ENCODE measurements around the gene ADAMTS10.
"Not testable (repeated sequence)": the region's sequence is repeated elsewhere in the genome, so short reads cannot be mapped to it uniquely, and the experiment has no call there.

ADAMTS10 gene

DNA sequence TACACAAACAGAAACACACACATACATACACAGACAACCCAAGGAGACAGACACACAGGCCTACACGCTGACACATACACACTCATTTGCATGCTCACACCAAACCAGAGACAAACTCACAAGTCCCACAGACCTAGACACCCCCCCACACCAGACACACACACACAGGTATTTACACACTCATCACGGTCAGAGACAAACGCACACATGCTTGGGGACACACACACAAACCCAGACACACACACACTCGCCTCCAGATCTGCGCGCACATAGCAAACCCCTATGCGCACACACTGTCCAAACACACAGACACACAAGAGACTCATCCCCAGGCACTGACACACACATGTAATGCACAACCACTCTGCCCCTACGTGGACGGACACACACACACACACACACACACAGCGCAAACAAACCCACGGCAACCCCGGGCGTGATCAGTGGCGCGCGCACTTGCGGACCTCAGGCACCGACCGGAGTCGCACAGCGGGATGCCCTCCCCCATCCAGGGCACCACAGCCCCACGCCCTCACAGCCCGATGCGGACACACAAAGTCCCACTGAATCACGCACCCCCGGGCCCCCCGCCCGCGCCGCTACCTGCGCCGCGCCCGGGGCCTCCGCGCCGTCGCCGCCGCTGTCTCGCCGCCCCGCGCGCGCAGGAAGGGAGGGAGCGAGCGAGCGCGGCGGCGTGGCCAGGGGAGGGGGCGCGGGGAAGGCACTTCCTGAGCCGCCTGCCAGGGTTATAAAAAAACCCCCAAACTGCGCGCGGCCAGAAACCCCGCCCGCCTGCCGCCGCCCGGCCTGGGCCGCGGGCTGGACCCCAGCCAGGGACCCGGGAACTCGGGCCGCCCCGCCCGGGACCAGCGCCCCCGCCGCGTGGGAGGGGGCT lies at the start of gene ADAMTS10:
ADAMTS10 (minus strand) TSS at position 675 of the 895 bp plus-strand sequence. CDS start 5,005 bp downstream, outside the sequence.
- in situ Hi-C loops (cut with MboI; ENCODE audit: low sequenced_read_pairs) = no loop called here

DNA sequence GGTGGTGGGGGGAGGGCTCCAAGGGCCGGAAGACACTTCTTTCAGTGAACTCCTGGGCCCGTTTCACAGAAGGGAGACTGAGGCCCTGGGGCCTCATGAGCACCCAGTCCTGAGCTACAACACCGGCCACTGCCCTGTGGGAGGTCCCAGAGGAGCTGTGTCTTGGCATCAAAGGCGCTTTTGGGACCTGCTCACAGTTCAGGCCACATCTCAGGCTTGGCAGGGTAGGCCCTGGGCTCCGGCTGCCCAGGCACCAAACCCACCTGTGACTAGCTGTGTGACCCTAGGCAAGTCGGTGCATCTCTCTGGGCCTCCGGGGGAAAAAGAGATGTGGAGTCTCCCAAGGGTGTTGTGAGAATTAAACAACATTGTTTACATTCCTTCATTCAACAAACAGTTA lies 49.4 kb upstream of the ADAMTS10 start:
- in situ Hi-C loops (cut with MboI; ENCODE audit: low sequenced_read_pairs) = no loop called here

GRCh38 chr19:8657869-8658268 lies 47.4 kb upstream of the ADAMTS10 start:
- in situ Hi-C loops (cut with MboI; ENCODE audit: low sequenced_read_pairs) = no loop called here

GRCh38 chr19:8655340-8655709 lies 44.8 kb upstream of the ADAMTS10 start:
- in situ Hi-C loops (cut with MboI; ENCODE audit: low sequenced_read_pairs) = no loop called here

DNA sequence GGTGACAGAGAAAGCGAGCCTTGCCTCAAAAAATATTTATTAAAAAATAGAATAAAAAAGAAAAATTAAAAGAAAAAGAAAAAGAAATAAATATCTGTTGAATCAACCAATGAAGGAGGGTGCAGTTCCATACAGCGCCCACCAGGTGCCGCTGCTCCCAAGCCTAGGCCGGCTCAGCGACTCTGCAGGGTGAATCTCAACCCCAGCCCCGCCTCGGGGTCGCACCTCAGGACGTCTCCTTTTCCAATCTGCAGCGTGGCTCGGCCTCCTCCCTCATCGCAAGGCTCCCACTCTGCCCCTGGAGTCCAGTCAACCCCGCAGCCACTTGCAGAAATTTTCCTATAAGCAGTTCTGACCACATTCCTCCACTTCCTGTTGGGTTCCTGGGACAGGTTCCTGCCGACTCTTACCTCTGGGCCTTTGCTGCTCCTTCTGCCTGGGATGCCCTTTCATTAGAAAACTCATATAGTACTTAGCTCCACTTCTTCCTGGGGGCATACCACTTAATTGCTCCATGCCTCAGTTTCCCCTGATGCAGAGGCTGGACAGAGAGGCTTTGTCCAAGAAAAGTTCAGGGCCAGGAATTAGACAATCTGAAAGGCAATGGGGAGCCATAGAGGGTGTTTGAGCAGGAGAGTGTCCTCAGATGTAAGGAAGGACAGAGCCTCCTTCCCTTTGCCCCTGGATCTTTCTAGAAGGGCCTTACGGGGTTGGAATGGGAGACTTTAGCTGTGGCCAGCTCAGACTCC lies 44.2 kb upstream of the ADAMTS10 start:
- in situ Hi-C loops (cut with MboI; ENCODE audit: low sequenced_read_pairs) = no loop called here

GRCh38 chr19:8648240-8648639 lies 37.7 kb upstream of the ADAMTS10 start:
- in situ Hi-C loops (cut with MboI; ENCODE audit: low sequenced_read_pairs) = loop anchor here (5.0 kb wide), 1 partner anchor 34 kb away; no protein-coding TSS in a partner anchor

DNA sequence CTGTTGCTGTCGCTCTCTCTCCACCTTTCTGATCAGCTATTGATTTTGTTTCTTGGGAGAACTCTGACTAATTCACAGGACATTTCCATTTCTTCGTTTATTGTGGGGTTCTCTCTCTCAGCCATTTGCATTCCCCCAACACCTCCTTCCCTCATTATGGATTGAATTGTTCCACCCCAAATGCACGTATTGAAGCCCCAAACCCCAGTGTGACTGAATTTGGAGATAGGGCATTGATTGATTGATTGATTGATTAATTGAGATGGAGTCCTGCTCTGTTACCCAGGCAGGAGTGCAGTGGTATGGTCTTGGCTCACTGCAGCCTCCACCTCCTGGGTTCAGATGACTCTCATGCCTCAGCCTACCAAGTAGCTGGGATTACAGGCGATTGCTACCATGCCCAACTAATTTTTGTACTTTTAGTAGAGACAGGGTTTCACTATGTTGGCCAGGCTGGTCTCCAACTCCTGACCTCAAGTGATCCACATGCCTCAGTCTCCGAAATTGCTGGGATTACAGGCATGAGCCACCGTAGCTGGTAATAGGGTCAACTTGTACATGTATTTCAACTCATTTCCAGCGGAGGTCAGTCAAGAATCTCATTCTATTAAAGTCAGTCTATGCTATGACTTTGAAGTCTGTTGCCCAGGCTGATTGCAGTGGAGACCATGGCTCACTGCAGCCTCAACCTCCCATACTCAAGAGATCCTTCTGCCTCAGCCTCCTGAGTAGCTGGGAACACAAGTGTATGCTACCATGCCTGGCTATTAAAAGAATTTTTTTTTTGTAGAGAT lies 33.5 kb upstream of the ADAMTS10 start:
- in situ Hi-C loops (cut with MboI; ENCODE audit: low sequenced_read_pairs) = no loop called here

DNA sequence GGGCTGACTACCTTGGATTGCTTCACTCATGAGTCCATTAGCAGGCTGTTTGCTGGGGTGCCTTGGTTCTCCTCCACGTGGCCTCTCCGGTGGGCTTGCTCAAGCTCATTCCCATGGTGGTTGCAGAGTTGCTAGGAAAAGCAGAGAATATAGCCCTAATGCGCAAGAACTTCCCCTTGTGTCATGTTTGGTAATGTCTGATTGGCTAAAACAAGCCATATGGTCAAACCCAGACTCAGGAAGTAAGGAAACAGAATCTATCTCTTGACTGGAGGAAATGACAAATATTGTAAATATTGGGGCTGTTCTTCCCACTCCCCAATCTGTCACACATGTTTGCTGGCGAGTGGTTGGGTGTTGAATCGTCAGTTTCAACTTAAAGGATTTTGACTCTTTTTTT lies 32.0 kb upstream of the ADAMTS10 start:
- in situ Hi-C loops (cut with MboI; ENCODE audit: low sequenced_read_pairs) = no loop called here

DNA sequence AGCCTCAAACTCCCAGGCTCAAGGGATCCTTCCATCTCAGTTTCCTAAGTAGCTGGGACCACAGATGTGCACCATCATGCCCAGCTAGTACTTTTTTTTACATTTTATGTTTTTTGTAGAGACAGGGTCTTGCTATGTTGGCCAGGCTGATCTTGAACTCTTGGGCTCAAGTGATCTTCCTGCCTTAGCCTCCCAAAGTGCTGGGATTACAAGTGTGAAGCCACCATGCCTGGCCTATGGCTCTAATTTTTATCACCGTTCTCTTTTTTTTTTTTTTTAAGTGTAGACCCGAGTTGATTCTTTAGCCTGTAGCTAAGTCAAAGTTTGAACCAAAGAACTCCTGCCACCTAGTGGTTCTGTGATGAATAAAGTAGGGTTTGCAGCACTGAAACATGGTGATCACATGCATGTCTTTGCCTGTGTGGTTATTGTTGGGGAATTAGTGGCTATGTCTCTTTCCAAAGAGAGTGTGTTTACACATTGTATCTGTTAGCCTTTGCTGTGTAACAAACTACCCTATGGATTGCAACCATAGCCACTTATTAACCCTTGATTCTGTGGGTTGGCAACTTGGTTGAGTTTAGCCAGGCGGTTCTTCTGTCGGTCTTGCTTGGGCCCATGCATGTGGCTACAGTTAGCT lies 31.5 kb upstream of the ADAMTS10 start:
- in situ Hi-C loops (cut with MboI; ENCODE audit: low sequenced_read_pairs) = no loop called here

DNA sequence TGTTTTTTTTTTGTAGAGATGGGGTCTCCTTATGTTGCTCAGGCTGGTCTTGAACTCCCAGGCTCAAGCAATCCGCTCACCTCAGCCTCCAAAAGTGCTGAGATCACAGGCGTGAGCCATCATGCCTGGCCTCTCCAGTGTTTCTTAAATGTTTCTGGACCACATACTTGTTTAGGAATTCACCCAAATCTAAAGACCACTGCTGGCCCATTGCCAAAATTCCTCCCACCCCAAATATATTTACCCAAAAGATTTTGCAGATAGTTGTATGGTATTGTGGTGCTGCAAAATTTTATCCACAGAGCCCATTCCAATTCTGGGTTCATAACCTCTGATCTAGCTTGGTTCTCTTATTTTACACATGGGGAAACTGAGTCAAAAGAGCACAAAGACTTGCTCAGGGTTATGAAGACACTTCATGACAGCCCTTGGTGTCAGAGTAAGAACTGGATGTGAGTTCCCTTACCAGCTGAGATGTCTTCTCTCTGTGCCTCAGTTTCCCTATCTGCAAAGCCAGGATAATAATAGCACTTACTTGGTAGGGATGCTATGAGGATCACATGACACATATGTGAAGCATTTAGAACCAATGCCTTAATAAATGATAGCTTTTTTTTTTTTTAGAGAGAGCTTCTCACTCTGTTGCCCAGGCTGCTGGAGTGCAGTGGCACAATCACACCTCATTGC lies 30.8 kb upstream of the ADAMTS10 start:
- in situ Hi-C loops (cut with MboI; ENCODE audit: low sequenced_read_pairs) = no loop called here

- in situ Hi-C loops (cut with MboI; ENCODE audit: low sequenced_read_pairs) = no loop called here
Observed at GRCh38 chr19:8640402-8641004, 30.0 kb upstream of the ADAMTS10 start.

GRCh38 chr19:8639821-8640401 lies 29.4 kb upstream of the ADAMTS10 start:
- in situ Hi-C loops (cut with MboI; ENCODE audit: low sequenced_read_pairs) = no loop called here

GRCh38 chr19:8638078-8638619 lies 27.6 kb upstream of the ADAMTS10 start:
- in situ Hi-C loops (cut with MboI; ENCODE audit: low sequenced_read_pairs) = no loop called here

DNA sequence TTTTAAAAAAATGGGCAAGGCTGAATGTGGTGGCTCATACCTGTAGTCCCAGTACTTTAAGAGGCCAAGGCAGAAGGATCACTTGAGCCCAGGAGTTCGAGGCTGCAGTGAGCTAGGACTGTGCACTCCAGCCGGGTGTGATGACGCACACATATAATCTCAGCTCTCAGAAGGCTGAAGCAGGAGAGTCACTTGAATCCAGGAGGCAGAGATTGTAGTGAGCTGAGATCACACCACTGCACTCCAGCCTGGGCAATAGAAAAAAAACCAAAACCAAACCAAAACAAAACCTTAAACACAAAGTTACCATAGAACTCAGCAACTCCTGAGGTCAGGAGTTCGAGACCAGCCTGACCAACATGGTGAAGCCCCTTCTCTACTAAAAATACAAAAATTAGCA lies 26.6 kb upstream of the ADAMTS10 start:
- in situ Hi-C loops (cut with MboI; ENCODE audit: low sequenced_read_pairs) = not testable (repeated sequence)

DNA sequence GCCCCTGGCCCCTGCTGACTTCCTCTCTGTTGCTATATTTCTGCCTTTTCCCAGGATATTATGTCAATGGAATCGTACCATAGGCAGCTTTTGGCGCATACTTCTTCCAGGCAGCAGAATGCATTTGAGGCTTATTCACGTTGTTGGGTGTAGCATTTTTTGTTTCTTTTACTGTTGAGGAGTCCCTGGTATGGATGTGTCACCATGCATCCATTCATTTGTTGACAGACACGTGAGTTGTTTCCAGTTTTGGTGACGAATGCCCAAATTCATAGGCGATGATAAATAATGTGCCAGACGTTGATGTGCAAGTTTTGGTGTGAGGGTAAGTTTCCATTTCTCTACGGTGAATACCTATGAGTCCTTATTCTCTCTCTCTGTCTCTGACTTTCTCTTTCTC lies 24.9 kb upstream of the ADAMTS10 start:
- in situ Hi-C loops (cut with MboI; ENCODE audit: low sequenced_read_pairs) = no loop called here

DNA sequence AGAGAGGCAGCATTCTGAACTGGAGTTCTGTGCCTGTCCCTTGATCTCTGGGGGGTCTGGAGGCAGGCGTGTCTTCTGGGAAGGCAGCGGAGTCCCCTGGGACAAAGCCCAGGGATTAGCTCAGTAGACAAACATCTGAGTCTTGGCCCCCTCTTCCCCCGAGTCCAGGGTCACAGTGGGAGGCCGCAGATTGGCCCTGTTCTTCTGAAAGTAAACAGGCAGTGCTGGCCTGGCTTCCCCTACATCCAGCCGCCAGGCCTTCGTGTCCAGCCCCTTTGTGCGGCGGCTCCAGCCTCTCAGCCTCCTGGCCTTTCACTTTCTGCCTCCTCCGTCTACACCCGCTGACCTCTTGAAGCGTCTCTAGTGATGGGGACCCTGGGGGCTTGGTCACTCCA lies 20.9 kb upstream of the ADAMTS10 start:
- in situ Hi-C loops (cut with MboI; ENCODE audit: low sequenced_read_pairs) = no loop called here

DNA sequence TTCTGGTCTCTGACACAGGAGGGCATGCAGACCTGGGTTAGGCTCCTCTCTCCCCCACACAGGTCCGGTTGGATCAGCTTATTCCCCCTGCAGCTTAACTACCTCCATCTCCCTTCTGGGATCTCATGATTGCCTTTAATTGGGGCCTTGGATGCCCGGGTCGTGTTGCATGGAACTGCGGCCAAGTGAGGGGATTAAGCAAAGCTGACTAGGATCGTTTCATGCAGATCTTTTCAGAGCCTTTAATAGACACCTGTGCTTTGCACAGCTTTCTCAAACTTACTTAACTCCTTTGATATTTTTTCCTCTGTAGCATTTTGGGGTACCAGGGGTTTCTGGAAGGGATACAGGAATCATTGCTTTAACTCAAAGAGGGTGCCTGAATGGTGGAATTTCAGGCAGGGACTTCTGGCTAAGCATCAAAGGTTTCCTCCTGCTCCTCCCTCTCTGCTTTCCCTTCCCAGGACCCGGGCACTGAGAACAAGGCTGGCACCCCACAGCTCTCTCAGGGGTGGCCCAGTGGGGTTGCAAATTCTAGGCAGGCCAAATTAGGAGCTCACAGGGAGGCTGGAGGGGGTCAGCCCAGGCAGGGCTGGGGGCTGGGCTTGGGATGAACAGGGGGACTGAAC lies 20.4 kb upstream of the ADAMTS10 start:
- in situ Hi-C loops (cut with MboI; ENCODE audit: low sequenced_read_pairs) = no loop called here

GRCh38 chr19:8629996-8630683 lies 19.6 kb upstream of the ADAMTS10 start, which contains the start of gene NFILZ:
Gene NFILZ (plus strand): TSS chr19:8630633. CDS start chr19:8676766, 46,133 bp downstream.
- in situ Hi-C loops (cut with MboI; ENCODE audit: low sequenced_read_pairs) = no loop called here

All from HL-60/S4 (cell line).